CD4-positive, alpha-beta memory T cell (primary cell): ENCODE measurements around the gene ARHGEF38. TPM values are rescaled to one million over a fixed set of nuclear protein-coding genes. Genes with fewer than 3 reads are reported as not detected.
A peak's percentile ranks its signal among the peaks of the same experiment; 100 is the strongest.
"Not testable (repeated sequence)": the region's sequence is repeated elsewhere in the genome, so short reads cannot be mapped to it uniquely, and the experiment has no call there.

Source experiments
- CTCF ChIA-PET: fragments of 350-600 bp; sonication (Branson Sonifier 250); formaldehyde crosslinking; loops from one replicate; lab custom pipeline; 2021; ENCODE audit warnings: inconsistent platforms; ENCODE audit not compliant: partially characterized antibody; lab: Charles Lee
- POLR2A ChIA-PET: fragments of 350-600 bp; sonication (Branson Sonifier 250); formaldehyde crosslinking; loops from one replicate; lab custom pipeline; 2021; ENCODE audit not compliant: partially characterized antibody; lab: Charles Lee
- DNase-seq, 5 donors: peaks; one replicate each; pipeline versions ENCODE4 v3.0.0 to v3.0.0-alpha.2; 2020 to 2022; ENCODE audit warnings: mixed read lengths in 1 of 5
- H3K27ac ChIP-seq: one replicate; pipeline ENCODE4 v1.7.0; 2013; ENCODE audit warnings: low read depth, low read length
- H3K27me3 ChIP-seq: 2 replicates; pipeline ENCODE4 v1.7.0; 2013; ENCODE audit warnings: mild to moderate bottlenecking, low read length, moderate library complexity; ENCODE audit not compliant: insufficient read depth
- H3K36me3 ChIP-seq: 2 replicates; pipeline ENCODE4 v1.7.0; 2013; ENCODE audit warnings: mild to moderate bottlenecking, low read length, moderate library complexity; ENCODE audit not compliant: insufficient read depth
- H3K4me1 ChIP-seq: 2 replicates; pipeline ENCODE4 v1.7.0; 2013; ENCODE audit warnings: mild to moderate bottlenecking, low read length, moderate library complexity; ENCODE audit not compliant: insufficient read depth
- H3K4me3 ChIP-seq, 2 donors: one replicate each; pipeline ENCODE4 v1.7.0; 2013; ENCODE audit warnings: low read length in 2 of 2, mild to moderate bottlenecking in 1 of 2
- H3K9me3 ChIP-seq, 2 donors: one replicate each; pipeline ENCODE4 v1.7.0; 2013; ENCODE audit warnings: low read length in 2 of 2, control low read depth in 1 of 2; ENCODE audit not compliant: control insufficient read depth in 1 of 2
- H3K27ac Mint-ChIP-seq, 7 donors: one replicate each; pipeline ENCODE4 v1.8.0; 2020 to 2021; ENCODE audit warnings: mixed read lengths in 7 of 7, mild to moderate bottlenecking in 6 of 7, inconsistent platforms in 3 of 7, moderate library complexity in 3 of 7
- H3K27me3 Mint-ChIP-seq, 2 donors: one replicate each; pipeline ENCODE4 v1.8.0; 2020 to 2021; ENCODE audit warnings: mixed read lengths in 2 of 2
- H3K36me3 Mint-ChIP-seq, 2 donors: one replicate each; pipeline ENCODE4 v1.8.0; 2020 to 2021; ENCODE audit warnings: mixed read lengths in 2 of 2, inconsistent platforms in 1 of 2, mild to moderate bottlenecking in 1 of 2
- H3K4me1 Mint-ChIP-seq, 4 donors: one replicate each; pipeline ENCODE4 v1.8.0; 2020 to 2021; ENCODE audit warnings: mixed read lengths in 4 of 4, mild to moderate bottlenecking in 1 of 4
- H3K4me3 Mint-ChIP-seq, 8 donors: one replicate each; pipeline ENCODE4 v1.8.0; 2020 to 2021; ENCODE audit warnings: mixed read lengths in 8 of 8, mild to moderate bottlenecking in 7 of 8, moderate library complexity in 6 of 8, inconsistent platforms in 3 of 8
- H3K9me3 Mint-ChIP-seq, 8 donors: one replicate each; pipeline ENCODE4 v1.8.0; 2020 to 2021; ENCODE audit warnings: mixed read lengths in 8 of 8, mild to moderate bottlenecking in 5 of 8, inconsistent platforms in 3 of 8, moderate library complexity in 1 of 8
- intact Hi-C: fragments of 100-400 bp; cut with micrococcal nuclease; formaldehyde crosslinking; loops from one replicate; pipeline ENCODE4 v1.15.1; 2023
- polyA plus RNA-seq, 2 donors: library from polyadenylated mRNA; unstranded; fragments of 300-500 nt; fragmentation: Illumina TruSeq; gene quantifications; one replicate each; pipeline ENCODE4 v1.2.3, GENCODE V29; 2021
- total RNA-seq, 2 experiments: library from RNA; stranded (reverse); gene quantifications; one replicate each; pipeline ENCODE4 v1.2.3, GENCODE V29; 2021

ARHGEF38 gene
- total and polyA plus RNA-seq, 4 experiments from 2014 or later, result 0.30 TPM; not detected in 3

DNA sequence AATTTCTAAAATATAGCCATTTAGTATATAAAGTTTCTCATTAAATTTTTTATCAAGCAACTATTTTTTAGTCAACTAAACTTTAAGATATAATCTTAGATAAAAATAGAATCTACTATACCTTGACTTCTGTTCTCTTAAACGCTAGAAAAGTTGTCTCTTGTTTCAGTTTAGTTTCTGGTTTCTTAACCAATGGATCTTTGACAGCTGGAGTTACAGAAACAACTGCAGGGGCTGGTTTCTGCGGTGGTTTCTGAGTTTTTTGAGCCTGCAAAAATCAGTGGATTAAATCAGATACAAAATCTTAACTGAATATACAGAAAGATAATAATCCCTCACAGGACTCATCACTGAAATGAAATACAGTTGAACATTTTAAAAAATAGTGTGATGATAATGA is 134.2 kb downstream of the ARHGEF38 start:
- CTCF ChIA-PET, result no interaction called here
- H3K9me3 ChIP-seq, result no peaks in the 10 kb centered on the region
- Mint-ChIP-seq H3K27me3 (no peaks in the 10 kb centered on the region), H3K4me3 (no peak overlapping the region), H3K36me3 (peaks cover 38 to 55% of the 10 kb centered on the region in 2 donors), H3K9me3 (no peaks in the 10 kb centered on the region), H3K4me1 (peaks cover 0 to 2% (median 0%) of the 10 kb centered on the region in 4 donors), H3K27ac (no peak overlapping the region)
- H3K36me3 ChIP-seq, result peaks cover 20% of the 10 kb centered on the region
- no peaks in the 10 kb centered on the region for H3K27me3 ChIP-seq
- H3K4me1 ChIP-seq, result no peaks in the 10 kb centered on the region
- POLR2A ChIA-PET, result no interaction called here
- H3K4me3 ChIP-seq, result no peak overlapping the region
- intact Hi-C loops, result no loop called here
- H3K27ac ChIP-seq, result no peak overlapping the region
- no peak for DNase-seq

DNA sequence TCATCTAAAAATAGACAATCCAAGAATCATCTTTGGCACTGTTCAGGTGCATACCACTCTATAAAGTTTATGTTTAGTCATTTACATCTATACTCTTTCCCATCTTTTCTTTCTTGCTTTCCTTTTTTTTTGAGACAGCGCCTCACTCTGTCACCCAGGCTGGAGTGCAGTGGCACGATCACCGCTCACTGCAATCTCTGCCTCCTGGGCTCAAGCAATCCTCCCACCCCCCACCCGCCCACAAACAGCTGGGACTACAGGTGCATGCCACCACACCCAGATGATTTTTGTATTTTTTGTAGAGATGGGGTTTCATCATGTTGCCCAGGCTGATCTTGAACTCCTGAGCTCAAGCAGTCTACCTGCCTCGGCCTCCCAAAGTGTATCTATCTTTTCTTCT is 142.4 kb downstream of the ARHGEF38 start:
- H3K27me3 Mint-ChIP-seq, H3K27ac ChIP-seq, POLR2A ChIA-PET, H3K4me1 Mint-ChIP-seq, H3K4me3 ChIP-seq, intact Hi-C loops, H3K9me3 ChIP-seq, H3K4me3 Mint-ChIP-seq, H3K9me3 Mint-ChIP-seq, DNase-seq, H3K4me1 ChIP-seq, H3K27me3 ChIP-seq: not testable (repeated sequence)
- peak overlapping the region in 1 of 7 donors; percentile 50 for H3K27ac Mint-ChIP-seq
- peaks cover 34 to 61% of the 10 kb centered on the region in 2 donors for H3K36me3 Mint-ChIP-seq
- H3K36me3 ChIP-seq, result peaks cover 27% of the 10 kb centered on the region
- CTCF ChIA-PET, result interaction anchor here (1.2 kb wide), 1 partner anchor 13 kb away, joined by 3 read pairs; the partner anchor contains the start of genes GSTCD and INTS12

DNA sequence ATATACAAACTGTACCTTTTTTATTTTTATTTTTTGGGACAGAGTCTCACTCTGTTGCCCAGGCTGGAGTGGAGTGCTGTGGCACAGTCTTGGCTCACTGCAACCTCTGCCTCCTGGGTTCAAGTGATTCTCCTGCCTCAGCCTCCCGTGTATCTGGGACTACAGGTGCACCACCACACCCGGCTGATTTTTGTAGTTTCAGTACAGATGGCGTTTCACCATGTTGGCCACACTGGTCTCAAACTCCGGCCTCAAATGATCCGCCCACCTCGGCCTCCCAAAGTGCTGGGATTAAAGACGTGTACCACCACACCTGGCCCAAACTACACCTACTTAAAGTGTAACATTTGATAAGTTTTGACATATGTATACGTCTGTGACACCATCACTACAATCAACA is 143.4 kb downstream of the ARHGEF38 start:
- Mint-ChIP-seq H3K4me1 (peaks cover 6 to 11% (median 8%) of the 10 kb centered on the region in 4 donors), H3K36me3 (peaks cover 31 to 57% of the 10 kb centered on the region in 2 donors)
- DNase-seq, H3K4me3 Mint-ChIP-seq, H3K4me1 ChIP-seq, H3K9me3 Mint-ChIP-seq, H3K4me3 ChIP-seq, POLR2A ChIA-PET, H3K27ac ChIP-seq, H3K27me3 ChIP-seq, H3K27ac Mint-ChIP-seq, H3K27me3 Mint-ChIP-seq, H3K9me3 ChIP-seq, intact Hi-C loops: not testable (repeated sequence)
- peaks cover 20% of the 10 kb centered on the region for H3K36me3 ChIP-seq
- CTCF ChIA-PET, result interaction anchor here (1.2 kb wide), 1 partner anchor 12 kb away, joined by 3 read pairs; the partner anchor contains the start of genes GSTCD and INTS12

DNA sequence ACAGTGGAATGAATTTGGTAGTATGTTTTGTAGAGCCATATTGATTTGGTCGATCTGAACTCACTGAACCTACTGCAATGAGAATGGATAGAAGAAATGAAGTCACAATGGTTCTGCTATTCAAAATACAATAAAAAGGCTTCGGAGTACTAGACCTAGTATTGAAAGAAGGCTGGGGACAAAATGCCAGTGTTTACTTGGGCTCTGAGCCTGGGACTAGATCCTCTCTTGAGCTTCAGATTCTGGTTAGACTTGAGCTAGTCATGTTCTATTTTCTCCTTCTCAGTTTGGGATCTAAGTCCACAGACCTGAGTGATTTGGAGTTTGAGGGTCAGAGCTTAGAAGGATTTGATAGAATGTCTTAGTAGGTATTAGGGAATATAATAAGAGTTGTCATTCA is 146.2 kb downstream of the ARHGEF38 start:
- H3K36me3 Mint-ChIP-seq, result peaks cover 25 to 41% of the 10 kb centered on the region in 2 donors
- ChIA-PET POLR2A (no interaction called here), CTCF (interaction anchor here (1.0 kb wide), 2 partner anchors 17 to 225 kb away, joined by 3 read pairs; partner anchors contain the start of gene PPA2)
- Histone ChIP-seq H3K36me3 (peaks cover 9% of the 10 kb centered on the region), H3K27ac (no peak overlapping the region), H3K27me3 (no peaks in the 10 kb centered on the region), H3K4me1 (no peaks in the 10 kb centered on the region), H3K9me3 (no peaks in the 10 kb centered on the region), H3K4me3 (no peak overlapping the region)
- no peak overlapping the region for H3K27ac Mint-ChIP-seq
- H3K9me3 Mint-ChIP-seq, result no peaks in the 10 kb centered on the region
- H3K27me3 Mint-ChIP-seq, result no peaks in the 10 kb centered on the region
- peaks cover 7 to 12% (median 9%) of the 10 kb centered on the region in 4 donors for H3K4me1 Mint-ChIP-seq
- DNase-seq, result no peak
- no peak overlapping the region for H3K4me3 Mint-ChIP-seq
- intact Hi-C loops, result no loop called here

DNA sequence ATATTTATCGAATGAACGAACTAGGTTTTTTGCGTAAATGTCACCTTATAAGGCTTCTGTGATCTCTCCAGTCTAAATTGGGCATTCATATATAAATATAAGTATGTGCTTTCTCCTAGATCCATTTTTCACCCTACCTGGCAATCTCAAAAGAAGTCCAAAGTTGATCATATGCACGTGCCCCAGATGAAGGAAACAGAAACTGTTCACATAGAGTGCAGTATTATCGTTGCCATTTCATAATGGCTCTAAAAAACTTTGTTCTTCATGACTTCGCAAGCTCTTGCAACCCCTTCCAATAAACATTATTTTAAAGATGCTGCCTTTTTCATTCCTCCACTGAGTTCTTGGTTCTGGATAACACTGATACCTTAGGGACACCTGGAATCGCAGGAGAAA is 155.4 kb downstream of the ARHGEF38 start:
- H3K4me3 ChIP-seq, result peak overlapping the region; percentile 70 to 92

DNA sequence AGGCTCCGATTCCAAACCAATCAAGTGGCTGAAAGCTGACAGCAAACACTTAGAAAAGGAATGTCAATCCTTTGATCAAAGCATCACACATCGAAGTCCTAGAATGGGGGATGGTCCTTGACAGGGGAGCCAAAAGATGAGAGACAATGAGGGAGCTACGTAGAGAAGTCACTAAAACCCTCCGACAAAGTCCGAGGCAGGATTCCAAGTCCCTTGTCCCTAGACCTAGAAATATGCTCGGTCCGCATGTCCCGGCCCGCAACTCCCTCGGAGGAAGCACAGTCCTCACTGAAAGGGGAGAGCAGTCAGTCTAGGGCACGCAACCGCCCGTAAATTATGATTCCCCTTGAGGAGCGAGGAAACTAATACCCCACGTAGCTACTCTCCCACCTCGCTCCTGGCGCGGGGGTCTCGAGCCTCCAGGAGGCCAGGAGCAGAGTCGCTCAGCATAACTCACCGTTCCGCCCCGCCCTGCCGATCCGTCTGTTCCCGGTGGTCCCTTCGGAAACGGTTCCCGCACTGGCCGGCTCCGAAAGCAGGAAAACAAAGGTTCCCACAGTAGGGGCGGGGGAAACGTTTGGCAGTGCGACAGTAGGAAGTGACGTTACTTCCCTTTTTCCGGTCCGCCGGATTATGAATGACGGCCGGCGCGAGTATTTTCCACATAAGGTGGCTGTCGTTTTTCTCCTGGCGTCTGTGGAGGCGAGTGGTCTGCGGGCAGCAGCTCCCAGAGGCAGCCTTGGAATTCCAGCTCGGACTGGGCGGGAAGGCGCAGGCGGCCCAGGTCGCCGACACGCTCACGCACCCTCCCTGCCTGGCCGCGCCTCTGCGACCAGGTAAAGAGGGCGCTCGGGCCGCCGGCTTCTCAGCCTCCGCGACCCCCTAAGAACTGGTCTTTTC is 156.0 kb downstream of the ARHGEF38 start, which contains the start of the genes GSTCD and INTS12:
Gene GSTCD, plus strand, starts transcription at position 604 of the 900 bp plus-strand sequence. CDS start 8,830 bp downstream, outside the sequence.
Gene INTS12, minus strand, starts transcription at position 509 of the 900 bp plus-strand sequence. CDS start 8,684 bp downstream, outside the sequence.
- CTCF ChIA-PET, result interaction anchor here (1.0 to 1.5 kb wide), 3 partner anchors 9 to 13 kb away, joined by 3 read pairs; no protein-coding TSS in a partner anchor
- Histone ChIP-seq H3K27me3 (no peaks in the 10 kb centered on the region), H3K4me1 (peaks cover 20% of the 10 kb centered on the region), H3K36me3 (no peaks in the 10 kb centered on the region), H3K27ac (peak within 1 kb of the TSS; percentile 65), H3K4me3 (peak within 1 kb of the TSS; percentile 70 to 92), H3K9me3 (no peaks in the 10 kb centered on the region)
- Mint-ChIP-seq H3K27me3 (no peaks in the 10 kb centered on the region), H3K4me3 (peak within 1 kb of the TSS; percentile 99 to 100 (median 100)), H3K9me3 (no peaks in the 10 kb centered on the region), H3K27ac (peak within 1 kb of the TSS; percentile 93 to 99 (median 98)), H3K36me3 (peaks cover 0 to 13% of the 10 kb centered on the region in 2 donors), H3K4me1 (peaks cover 23 to 45% (median 29%) of the 10 kb centered on the region in 4 donors)
- POLR2A ChIA-PET, result interaction anchor here (1.1 to 1.8 kb wide), 2 partner anchors 11 to 235 kb away, joined by 3 to 7 read pairs; partner anchors contain the start of gene PPA2
- intact Hi-C loops, result loop anchor here (1.0 to 10.0 kb wide), 4 partner anchors 235 to 774 kb away; partner anchors contain the start of genes AIMP1, TBCK and TET2
- DNase-seq, result peak; percentile 84 to 87 (median 86)

More for the DNA sequence above, 155.4 kb downstream of the ARHGEF38 start:
- no peaks in the 10 kb centered on the region for H3K36me3 ChIP-seq
- H3K9me3 ChIP-seq, result no peaks in the 10 kb centered on the region
- Mint-ChIP-seq H3K27me3 (no peaks in the 10 kb centered on the region), H3K4me1 (peaks cover 23 to 45% (median 29%) of the 10 kb centered on the region in 4 donors), H3K9me3 (no peaks in the 10 kb centered on the region), H3K36me3 (peaks cover 0 to 13% of the 10 kb centered on the region in 2 donors), H3K4me3 (peak overlapping the region; percentile 99 to 100 (median 100)), H3K27ac (peak overlapping the region; percentile 93 to 99 (median 98))
- H3K4me1 ChIP-seq, result peaks cover 20% of the 10 kb centered on the region
- H3K27me3 ChIP-seq, result no peaks in the 10 kb centered on the region
- H3K27ac ChIP-seq, result peak overlapping the region; percentile 65
- DNase-seq, result peak in 3 of 5 donors; percentile 7 to 14 (median 11)
- intact Hi-C loops, result loop anchor here (1.0 to 10.0 kb wide), 4 partner anchors 234 to 773 kb away; partner anchors contain the start of genes AIMP1, TBCK and TET2
- ChIA-PET CTCF (interaction anchor here (1.1 to 1.5 kb wide), 2 partner anchors 11 to 13 kb away, joined by 3 read pairs; no protein-coding TSS in a partner anchor), POLR2A (interaction anchor here (1.1 to 1.8 kb wide), 2 partner anchors 12 to 234 kb away, joined by 3 to 7 read pairs; partner anchors contain the start of gene PPA2)
